Activated naive CD8-positive, alpha-beta T cell treated with anti-CD3 and anti-CD28 coated beads for 36 hours (primary cell): ENCODE results near the gene HNRNPA3. TPM values are rescaled to one million over a fixed set of nuclear protein-coding genes. Genes with fewer than 3 reads are reported as not detected.
"Not testable (repeated sequence)": the region's sequence is repeated elsewhere in the genome, so short reads cannot be mapped to it uniquely, and the experiment has no call there.

ENCODE experiments used
- DNase-seq: peaks from one replicate; pipeline ENCODE4 v3.0.0; 2021
- H3K27ac Mint-ChIP-seq: one replicate; pipeline ENCODE4 v1.8.0; 2022; ENCODE audit warnings: mild to moderate bottlenecking, moderate library complexity, mixed read lengths
- H3K27me3 Mint-ChIP-seq: one replicate; pipeline ENCODE4 v1.8.0; 2022; ENCODE audit warnings: mild to moderate bottlenecking, mixed read lengths
- H3K36me3 Mint-ChIP-seq: one replicate; pipeline ENCODE4 v1.8.0; 2021; ENCODE audit warnings: mild to moderate bottlenecking, mixed read lengths
- H3K4me1 Mint-ChIP-seq: one replicate; pipeline ENCODE4 v1.8.0; 2021; ENCODE audit warnings: mixed read lengths
- H3K4me3 Mint-ChIP-seq: one replicate; pipeline ENCODE4 v1.8.0; 2022; ENCODE audit warnings: mild to moderate bottlenecking, moderate library complexity, mixed read lengths
- H3K9me3 Mint-ChIP-seq: one replicate; pipeline ENCODE4 v1.8.0; 2022; ENCODE audit warnings: mixed read lengths
- total RNA-seq, 2 experiments: library from RNA; stranded (reverse); gene quantifications; one replicate each; pipeline ENCODE4 v1.2.3, GENCODE V29; 2021

The HNRNPA3 gene
- total RNA-seq, 2 experiments from 2014 or later: 253 to 254 TPM

GRCh38 chr2:177239053-177239452 lies 26.5 kb downstream of the HNRNPA3 start:
- Mint-ChIP-seq H3K27me3 (no peaks in the 10 kb centered on the region), H3K4me3 (no peak overlapping the region), H3K36me3 (peaks cover 48% of the 10 kb centered on the region), H3K4me1 (peaks cover 61% of the 10 kb centered on the region), H3K9me3 (no peaks in the 10 kb centered on the region), H3K27ac (no peak overlapping the region)
- no peak for DNase-seq

- Mint-ChIP-seq H3K4me1 (peaks cover 64% of the 10 kb centered on the region), H3K27ac (peak overlapping the region; percentile 72), H3K4me3 (peak overlapping the region; percentile 1), H3K36me3 (peaks cover 48% of the 10 kb centered on the region), H3K27me3 (no peaks in the 10 kb centered on the region), H3K9me3 (no peaks in the 10 kb centered on the region)
- DNase-seq: no peak
Observed at GRCh38 chr2:177239932-177240630, 27.5 kb downstream of the HNRNPA3 start.

GRCh38 chr2:177241711-177242120 lies 29.1 kb downstream of the HNRNPA3 start:
- Mint-ChIP-seq H3K4me3 (no peak overlapping the region), H3K27ac (peak overlapping the region; percentile 78), H3K4me1 (peaks cover 71% of the 10 kb centered on the region), H3K9me3 (no peaks in the 10 kb centered on the region), H3K36me3 (peaks cover 43% of the 10 kb centered on the region), H3K27me3 (no peaks in the 10 kb centered on the region)
- DNase-seq: no peak

- Mint-ChIP-seq H3K36me3 (peaks cover 40% of the 10 kb centered on the region), H3K9me3 (no peaks in the 10 kb centered on the region), H3K27me3 (no peaks in the 10 kb centered on the region), H3K27ac (peak overlapping the region; percentile 78), H3K4me1 (peaks cover 73% of the 10 kb centered on the region), H3K4me3 (no peak overlapping the region)
- no peak for DNase-seq
Observed at GRCh38 chr2:177242121-177242987, 29.8 kb downstream of the HNRNPA3 start.

- Mint-ChIP-seq H3K9me3 (no peaks in the 10 kb centered on the region), H3K36me3 (peaks cover 38% of the 10 kb centered on the region), H3K4me3 (no peak overlapping the region), H3K4me1 (peaks cover 73% of the 10 kb centered on the region), H3K27ac (peak overlapping the region; percentile 78), H3K27me3 (no peaks in the 10 kb centered on the region)
- DNase-seq: no peak
Observed at GRCh38 chr2:177243073-177243472, 30.5 kb downstream of the HNRNPA3 start.

GRCh38 chr2:177243476-177243875 lies 30.9 kb downstream of the HNRNPA3 start:
- Mint-ChIP-seq H3K4me1 (peaks cover 70% of the 10 kb centered on the region), H3K27ac (peak overlapping the region; percentile 78), H3K27me3 (no peaks in the 10 kb centered on the region), H3K9me3 (no peaks in the 10 kb centered on the region), H3K4me3 (no peak overlapping the region), H3K36me3 (peaks cover 35% of the 10 kb centered on the region)
- DNase-seq: no peak

- H3K27ac Mint-ChIP-seq: peak overlapping the region; percentile 32
- no peak for DNase-seq
- no peak overlapping the region for H3K4me3 Mint-ChIP-seq
- no peaks in the 10 kb centered on the region for H3K27me3 Mint-ChIP-seq
- H3K9me3 Mint-ChIP-seq: no peaks in the 10 kb centered on the region
- H3K4me1 Mint-ChIP-seq: peaks cover 69% of the 10 kb centered on the region
- peaks cover 37% of the 10 kb centered on the region for H3K36me3 Mint-ChIP-seq
Observed at GRCh38 chr2:177244244-177244771, 31.7 kb downstream of the HNRNPA3 start.

- DNase-seq: no peak
- Mint-ChIP-seq H3K9me3 (no peaks in the 10 kb centered on the region), H3K27me3 (no peaks in the 10 kb centered on the region), H3K4me3 (no peak overlapping the region), H3K4me1 (peaks cover 66% of the 10 kb centered on the region), H3K27ac (peak overlapping the region; percentile 66), H3K36me3 (peaks cover 38% of the 10 kb centered on the region)
Observed at GRCh38 chr2:177245010-177245422, 32.4 kb downstream of the HNRNPA3 start.

- Mint-ChIP-seq H3K36me3 (peaks cover 43% of the 10 kb centered on the region), H3K4me1 (peaks cover 65% of the 10 kb centered on the region), H3K27ac (peak overlapping the region; percentile 66), H3K9me3 (no peaks in the 10 kb centered on the region), H3K27me3 (no peaks in the 10 kb centered on the region), H3K4me3 (no peak overlapping the region)
- no peak for DNase-seq
Observed at GRCh38 chr2:177246000-177246399, 33.4 kb downstream of the HNRNPA3 start.

GRCh38 chr2:177246523-177247030 lies 34.0 kb downstream of the HNRNPA3 start:
- Mint-ChIP-seq H3K4me1 (peaks cover 64% of the 10 kb centered on the region), H3K27ac (peak overlapping the region; percentile 66), H3K36me3 (peaks cover 48% of the 10 kb centered on the region)
- not testable (repeated sequence) for DNase-seq, H3K27me3 Mint-ChIP-seq, H3K9me3 Mint-ChIP-seq, H3K4me3 Mint-ChIP-seq

- no peaks in the 10 kb centered on the region for H3K27me3 Mint-ChIP-seq
- H3K27ac Mint-ChIP-seq: no peak overlapping the region
- peaks cover 62% of the 10 kb centered on the region for H3K4me1 Mint-ChIP-seq
- H3K36me3 Mint-ChIP-seq: peaks cover 54% of the 10 kb centered on the region
- peaks cover 6% of the 10 kb centered on the region for H3K9me3 Mint-ChIP-seq
- no peak overlapping the region for H3K4me3 Mint-ChIP-seq
- DNase-seq: no peak
Observed at GRCh38 chr2:177247693-177248262, 35.2 kb downstream of the HNRNPA3 start.

GRCh38 chr2:177249038-177249437 lies 36.4 kb downstream of the HNRNPA3 start:
- no peak for DNase-seq
- Mint-ChIP-seq H3K27ac (no peak overlapping the region), H3K4me3 (no peak overlapping the region), H3K9me3 (peaks cover 6% of the 10 kb centered on the region), H3K36me3 (peaks cover 58% of the 10 kb centered on the region), H3K27me3 (no peaks in the 10 kb centered on the region), H3K4me1 (peaks cover 66% of the 10 kb centered on the region)

GRCh38 chr2:177250461-177250860 lies 37.9 kb downstream of the HNRNPA3 start:
- Mint-ChIP-seq H3K27me3 (no peaks in the 10 kb centered on the region), H3K9me3 (peaks cover 6% of the 10 kb centered on the region), H3K27ac (peak overlapping the region; percentile 65), H3K4me3 (no peak overlapping the region), H3K4me1 (peaks cover 68% of the 10 kb centered on the region), H3K36me3 (peaks cover 55% of the 10 kb centered on the region)
- no peak for DNase-seq

- Mint-ChIP-seq H3K27me3 (no peaks in the 10 kb centered on the region), H3K36me3 (peaks cover 58% of the 10 kb centered on the region), H3K27ac (peak overlapping the region; percentile 89), H3K9me3 (peaks cover 6% of the 10 kb centered on the region), H3K4me3 (peak overlapping the region; percentile 33), H3K4me1 (peaks cover 73% of the 10 kb centered on the region)
- no peak for DNase-seq
Observed at GRCh38 chr2:177251165-177251542, 38.6 kb downstream of the HNRNPA3 start.
